ENCODE results near the gene ABCB10. TPM values are rescaled to one million over a fixed set of nuclear protein-coding genes. Genes with fewer than 3 reads are reported as not detected.
A peak's percentile ranks its signal among the peaks of the same experiment; 100 is the strongest.
"Not testable (repeated sequence)": the region's sequence is repeated elsewhere in the genome, so short reads cannot be mapped to it uniquely, and the experiment has no call there.

The ABCB10 gene
- total RNA-seq, 2 donors from 2014 or later, result 25.0 to 27.7 TPM

- ATAC-seq (ENCODE audit: insufficient number of reproducible peaks, low FRiP score, low read depth) (no peak), DNase-seq (ENCODE audit: low spot score) (no peak)
- H3K27me3 ChIP-seq (replicated peaks; ENCODE audit: insufficient read depth), result no peaks in the 10 kb centered on the region
- no peaks in the 10 kb centered on the region for H3K36me3 ChIP-seq
- H3K4me1 ChIP-seq (ENCODE audit: control insufficient read depth in 1 of 2, low read depth in 2 of 2), result peaks cover 15 to 34% of the 10 kb centered on the region in 2 donors
- TF ChIP-seq CTCF (IDR thresholded peaks at IDR 0.05), result no peak
- no peak overlapping the region for H3K4me3 ChIP-seq
- no peaks in the 10 kb centered on the region for H3K9me3 ChIP-seq
- peak overlapping the region; percentile 74 to 87 for H3K27ac ChIP-seq
Measured at GRCh38 chr1:229562686-229563085, 4.2 kb upstream of the ABCB10 start.

GRCh38 chr1:229561141-229561540, 2.6 kb upstream of the ABCB10 start:
- ATAC-seq (ENCODE audit: insufficient number of reproducible peaks, low FRiP score, low read depth), result no peak

GRCh38 chr1:229560124-229560523, 1.6 kb upstream of the ABCB10 start:
- H3K9me3 ChIP-seq, result not testable (repeated sequence)
- H3K4me1 ChIP-seq (ENCODE audit: control insufficient read depth in 1 of 2, low read depth in 2 of 2), result peaks cover 36 to 39% of the 10 kb centered on the region in 2 donors

More at GRCh38 chr1:229561141-229561540, 2.6 kb upstream of the ABCB10 start:
- H3K27ac ChIP-seq, result peak overlapping the region; percentile 16 to 42
- H3K27me3 ChIP-seq (replicated peaks; ENCODE audit: insufficient read depth), result no peaks in the 10 kb centered on the region
- H3K9me3 ChIP-seq, result no peaks in the 10 kb centered on the region
- no peaks in the 10 kb centered on the region for H3K36me3 ChIP-seq
- H3K4me1 ChIP-seq (ENCODE audit: control insufficient read depth in 1 of 2, low read depth in 2 of 2), result peaks cover 26 to 37% of the 10 kb centered on the region in 2 donors
- no peak for DNase-seq (ENCODE audit: low spot score)
- no peak overlapping the region for H3K4me3 ChIP-seq
- TF ChIP-seq CTCF (IDR thresholded peaks at IDR 0.05), result no peak

GRCh38 chr1:229559336-229559801, 862 bp upstream of the ABCB10 start:
- H3K27ac ChIP-seq, result peak overlapping the region; percentile 84 to 88
- H3K9me3 ChIP-seq; H3K27me3 ChIP-seq (replicated peaks; ENCODE audit: insufficient read depth); H3K36me3 ChIP-seq; ATAC-seq (ENCODE audit: insufficient number of reproducible peaks, low FRiP score, low read depth); DNase-seq (ENCODE audit: low spot score): not testable (repeated sequence)
- H3K4me1 ChIP-seq (ENCODE audit: control insufficient read depth in 1 of 2, low read depth in 2 of 2), result peaks cover 34 to 46% of the 10 kb centered on the region in 2 donors
- peak overlapping the region; percentile 86 for H3K4me3 ChIP-seq

More at GRCh38 chr1:229560124-229560523, 1.6 kb upstream of the ABCB10 start:
- ATAC-seq (ENCODE audit: insufficient number of reproducible peaks, low FRiP score, low read depth); H3K4me3 ChIP-seq; H3K36me3 ChIP-seq; H3K27me3 ChIP-seq (replicated peaks; ENCODE audit: insufficient read depth); H3K27ac ChIP-seq; DNase-seq (ENCODE audit: low spot score): not testable (repeated sequence)

GRCh38 chr1:229557913-229558414, 543 bp downstream of the ABCB10 start:
- Histone ChIP-seq H3K36me3 (no peaks in the 10 kb centered on the region), H3K4me3 (peak overlapping the region; percentile 86), H3K9me3 (no peaks in the 10 kb centered on the region), H3K27me3 (replicated peaks; ENCODE audit: insufficient read depth) (no peaks in the 10 kb centered on the region), H3K4me1 (ENCODE audit: control insufficient read depth in 1 of 2, low read depth in 2 of 2) (peaks cover 33 to 43% of the 10 kb centered on the region in 2 donors), H3K27ac (peak overlapping the region; percentile 84 to 88)
- ATAC-seq (ENCODE audit: insufficient number of reproducible peaks, low FRiP score, low read depth) (no peak), DNase-seq (ENCODE audit: low spot score) (no peak)
- TF ChIP-seq CTCF (IDR thresholded peaks at IDR 0.05), result no peak

GRCh38 chr1:229557200-229557850, 1.2 kb downstream of the ABCB10 start:
- Histone ChIP-seq H3K4me3 (peak overlapping the region; percentile 86), H3K9me3 (no peaks in the 10 kb centered on the region), H3K27me3 (replicated peaks; ENCODE audit: insufficient read depth) (no peaks in the 10 kb centered on the region), H3K36me3 (no peaks in the 10 kb centered on the region), H3K4me1 (ENCODE audit: control insufficient read depth in 1 of 2, low read depth in 2 of 2) (peaks cover 28 to 44% of the 10 kb centered on the region in 2 donors), H3K27ac (peak overlapping the region; percentile 84 to 88)
- DNase-seq (ENCODE audit: low spot score), result no peak
- no peak for TF ChIP-seq CTCF (IDR thresholded peaks at IDR 0.05)
- no peak for ATAC-seq (ENCODE audit: insufficient number of reproducible peaks, low FRiP score, low read depth)

Data from thoracic aorta (tissue), 2 donors.